ENCODE measurements around the gene DNAI7. TPM values are rescaled to one million over a fixed set of nuclear protein-coding genes. Genes with fewer than 3 reads are reported as not detected.

The DNAI7 gene
- total RNA-seq, 1 donor from 2014 or later = 1.8 TPM

GRCh38 chr12:25189656-25190055, 5.3 kb downstream of the DNAI7 start:
- TF ChIP-seq CTCF (conservative IDR thresholded peaks at IDR 0.05) = no peak
- Mint-ChIP-seq H3K36me3 (no peaks in the 10 kb centered on the region), H3K4me3 (no peak overlapping the region), H3K9me3 (no peaks in the 10 kb centered on the region), H3K27me3 (no peaks in the 10 kb centered on the region), H3K27ac (no peak overlapping the region), H3K4me1 (ENCODE audit: unreplicated experiment) (peaks cover 8% of the 10 kb centered on the region)
- DNase-seq (ENCODE audit: extremely low spot score, unreplicated experiment) = no peak

- Mint-ChIP-seq H3K4me1 (ENCODE audit: unreplicated experiment) (peaks cover 4% of the 10 kb centered on the region), H3K9me3 (no peaks in the 10 kb centered on the region), H3K27ac (no peak overlapping the region), H3K36me3 (no peaks in the 10 kb centered on the region), H3K27me3 (no peaks in the 10 kb centered on the region), H3K4me3 (no peak overlapping the region)
- no peak for TF ChIP-seq CTCF (conservative IDR thresholded peaks at IDR 0.05)
- DNase-seq (ENCODE audit: extremely low spot score, unreplicated experiment) = no peak
Observed at GRCh38 chr12:25187781-25188180, 7.2 kb downstream of the DNAI7 start.

- no peaks in the 10 kb centered on the region for H3K36me3 Mint-ChIP-seq
- TF ChIP-seq CTCF (conservative IDR thresholded peaks at IDR 0.05) = no peak
- H3K4me1 Mint-ChIP-seq (ENCODE audit: unreplicated experiment) = peaks cover 4% of the 10 kb centered on the region
- no peak overlapping the region for H3K27ac Mint-ChIP-seq
- no peaks in the 10 kb centered on the region for H3K9me3 Mint-ChIP-seq
- H3K27me3 Mint-ChIP-seq = no peaks in the 10 kb centered on the region
- no peak overlapping the region for H3K4me3 Mint-ChIP-seq
- DNase-seq (ENCODE audit: extremely low spot score, unreplicated experiment) = no peak
Observed at GRCh38 chr12:25186788-25187402, 8.1 kb downstream of the DNAI7 start.

- H3K4me3 Mint-ChIP-seq = no peak overlapping the region
- no peak for DNase-seq (ENCODE audit: extremely low spot score, unreplicated experiment)
- H3K27me3 Mint-ChIP-seq = no peaks in the 10 kb centered on the region
- H3K4me1 Mint-ChIP-seq (ENCODE audit: unreplicated experiment) = peaks cover 4% of the 10 kb centered on the region
- no peak for TF ChIP-seq CTCF (conservative IDR thresholded peaks at IDR 0.05)
- H3K36me3 Mint-ChIP-seq = no peaks in the 10 kb centered on the region
- H3K9me3 Mint-ChIP-seq = no peaks in the 10 kb centered on the region
- H3K27ac Mint-ChIP-seq = no peak overlapping the region
Observed at GRCh38 chr12:25186038-25186787, 8.7 kb downstream of the DNAI7 start.

- Mint-ChIP-seq H3K9me3 (no peaks in the 10 kb centered on the region), H3K4me3 (no peak overlapping the region), H3K36me3 (no peaks in the 10 kb centered on the region), H3K27ac (no peak overlapping the region), H3K27me3 (no peaks in the 10 kb centered on the region), H3K4me1 (ENCODE audit: unreplicated experiment) (peaks cover 4% of the 10 kb centered on the region)
- TF ChIP-seq CTCF (conservative IDR thresholded peaks at IDR 0.05) = no peak
- no peak for DNase-seq (ENCODE audit: extremely low spot score, unreplicated experiment)
Observed at GRCh38 chr12:25184132-25184531, 10.8 kb downstream of the DNAI7 start.

Measured in type B pancreatic cell (in vitro differentiated cells).